PFSK-1 (cell line): ENCODE results near the gene CHMP3.

Experiments
- FOXP2 ChIP-seq: optimal IDR thresholded peaks from 2 replicates; pipeline ENCODE3; 2011; ENCODE audit warnings: borderline replicate concordance, control low read depth, inconsistent platforms; ENCODE audit not compliant: insufficient read depth; ENCODE audit errors: extremely low read length, extremely low read depth
- POLR2AphosphoS5 ChIP-seq: IDR thresholded peaks from 2 replicates; pipeline ENCODE4 v1.6.1; 2012; ENCODE audit warnings: low read depth, mild to moderate bottlenecking, control low read depth, low read length, moderate library complexity
- REST ChIP-seq, 2 experiments: IDR thresholded peaks; 2 replicates each; pipeline versions ENCODE4 v1.6.1 to v1.8.0; 2011 to 2012; ENCODE audit warnings: low read depth in 2 of 2, low read length in 2 of 2, control low read depth in 1 of 2, inconsistent platforms in 1 of 2, mild to moderate bottlenecking in 1 of 2, moderate library complexity in 1 of 2; ENCODE audit not compliant: insufficient read depth in 1 of 2
- SIN3A ChIP-seq: IDR thresholded peaks from 2 replicates; pipeline ENCODE4 v1.6.1; 2012; ENCODE audit warnings: mild to moderate bottlenecking, low read length, moderate library complexity, borderline replicate concordance; ENCODE audit not compliant: insufficient read depth
- TAF1 ChIP-seq: IDR thresholded peaks from 2 replicates; pipeline ENCODE4 v1.6.1; 2012; ENCODE audit warnings: low read length, control low read depth, borderline replicate concordance; ENCODE audit not compliant: insufficient read depth

The CHMP3 gene

GRCh38 chr2:86490245-86490644 is 73.0 kb downstream of the CHMP3 start:
- TF ChIP-seq TAF1 (no peak), POLR2AphosphoS5 (no peak), REST (IDR thresholded peaks at IDR 0.05; ENCODE audit: insufficient read depth in 1 of 2, low read depth in 2 of 2, low read length in 2 of 2) (no peak), SIN3A (no peak), FOXP2 (no peak)

GRCh38 chr2:86489542-86489941 is 73.7 kb downstream of the CHMP3 start:
- TF ChIP-seq TAF1 (no peak), POLR2AphosphoS5 (no peak), FOXP2 (no peak), SIN3A (no peak), REST (IDR thresholded peaks at IDR 0.05; ENCODE audit: insufficient read depth in 1 of 2, low read depth in 2 of 2, low read length in 2 of 2) (no peak)

GRCh38 chr2:86488561-86489250 is 74.5 kb downstream of the CHMP3 start:
- TF ChIP-seq SIN3A (no peak), POLR2AphosphoS5 (no peak), REST (IDR thresholded peaks at IDR 0.05; ENCODE audit: insufficient read depth in 1 of 2, low read depth in 2 of 2, low read length in 2 of 2) (no peak), TAF1 (no peak), FOXP2 (no peak)

- TF ChIP-seq POLR2AphosphoS5 = no peak
- no peak for TF ChIP-seq TAF1
- no peak for TF ChIP-seq SIN3A
- no peak for TF ChIP-seq FOXP2
- no peak for TF ChIP-seq REST (IDR thresholded peaks at IDR 0.05; ENCODE audit: insufficient read depth in 1 of 2, low read depth in 2 of 2, low read length in 2 of 2)
Observed at GRCh38 chr2:86487062-86487461, 76.2 kb downstream of the CHMP3 start.

GRCh38 chr2:86485802-86486201 is 77.4 kb downstream of the CHMP3 start:
- TF ChIP-seq FOXP2 (no peak), REST (IDR thresholded peaks at IDR 0.05; ENCODE audit: insufficient read depth in 1 of 2, low read depth in 2 of 2, low read length in 2 of 2) (no peak), POLR2AphosphoS5 (no peak), SIN3A (no peak), TAF1 (no peak)
